ENCODE measurements around the gene PPP4R3B.
A peak's percentile ranks its signal among the peaks of the same experiment; 100 is the strongest.

Gene PPP4R3B

GRCh38 chr2:55621802-55622201, 4.4 kb upstream of the PPP4R3B start:
- TF ChIP-seq CTCF (IDR thresholded peaks at IDR 0.05; ENCODE audit: low read depth, low read length), result no peak
- DNase-seq (ENCODE audit: low read depth, low spot score), result no peak
- no peak overlapping the region for H3K4me3 ChIP-seq (ENCODE audit: low read depth, low read length)
- in situ Hi-C loops (cut with HindIII; ENCODE audit: low sequenced_read_pairs), result no loop called here

GRCh38 chr2:55620123-55620779, 2.8 kb upstream of the PPP4R3B start:
- H3K4me3 ChIP-seq (ENCODE audit: low read depth, low read length), result no peak overlapping the region
- in situ Hi-C loops (cut with HindIII; ENCODE audit: low sequenced_read_pairs), result no loop called here
- TF ChIP-seq CTCF (IDR thresholded peaks at IDR 0.05; ENCODE audit: low read depth, low read length), result peak; percentile 38
- no peak for DNase-seq (ENCODE audit: low read depth, low spot score)

DNA sequence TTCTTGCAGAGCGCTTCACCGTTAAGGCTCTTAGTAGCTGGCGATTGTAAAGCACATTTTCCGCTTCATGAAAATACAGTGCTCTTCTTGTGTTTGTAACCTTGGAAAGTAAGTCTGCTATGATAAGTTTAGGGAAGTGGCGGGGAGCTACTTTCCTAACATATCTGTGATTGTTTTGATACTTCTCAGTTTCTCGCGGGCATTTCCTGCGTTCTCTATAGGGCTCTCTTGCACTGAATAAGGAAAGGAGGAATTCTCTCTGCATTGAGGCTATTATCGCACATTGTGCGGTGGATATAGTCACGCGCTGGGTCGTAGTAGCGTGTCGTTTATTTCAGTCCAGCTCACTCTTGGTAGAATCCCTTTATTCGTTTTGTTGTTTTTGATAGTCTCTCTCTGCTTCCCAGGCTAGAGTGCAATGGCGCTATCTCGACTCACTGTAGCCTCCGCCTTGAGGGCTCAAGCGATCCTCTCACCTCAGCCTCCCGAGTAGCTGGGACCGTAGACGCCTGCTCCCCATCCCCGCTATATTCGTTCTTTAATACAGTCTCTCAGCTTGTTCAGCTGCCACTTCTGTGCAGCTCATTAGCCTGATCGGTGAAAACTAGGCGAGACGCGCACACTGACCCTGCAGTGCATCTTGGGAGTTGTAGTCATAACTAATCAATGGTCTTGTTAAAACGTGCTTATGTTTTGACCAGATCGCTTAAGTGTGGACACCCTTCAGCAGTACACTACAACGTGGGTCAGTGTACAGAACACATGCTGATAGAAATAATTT, 1.0 kb upstream of the PPP4R3B start:
- peak overlapping the region; percentile 98 for H3K4me3 ChIP-seq (ENCODE audit: low read depth, low read length)
- in situ Hi-C loops (cut with HindIII; ENCODE audit: low sequenced_read_pairs), result no loop called here
- TF ChIP-seq CTCF (IDR thresholded peaks at IDR 0.05; ENCODE audit: low read depth, low read length), result no peak
- DNase-seq (ENCODE audit: low read depth, low spot score), result peak; percentile 51

GRCh38 chr2:55618025-55618274, 528 bp upstream of the PPP4R3B start:
- in situ Hi-C loops (cut with HindIII; ENCODE audit: low sequenced_read_pairs), result no loop called here
- no peak for DNase-seq (ENCODE audit: low read depth, low spot score)
- H3K4me3 ChIP-seq (ENCODE audit: low read depth, low read length), result peak overlapping the region; percentile 98
- no peak for TF ChIP-seq CTCF (IDR thresholded peaks at IDR 0.05; ENCODE audit: low read depth, low read length)

- in situ Hi-C loops (cut with HindIII; ENCODE audit: low sequenced_read_pairs), result no loop called here
- TF ChIP-seq CTCF (IDR thresholded peaks at IDR 0.05; ENCODE audit: low read depth, low read length), result no peak
- peak; percentile 71 for DNase-seq (ENCODE audit: low read depth, low spot score)
- H3K4me3 ChIP-seq (ENCODE audit: low read depth, low read length), result peak overlapping the region; percentile 98
Observed at GRCh38 chr2:55616551-55617174, 759 bp downstream of the PPP4R3B start.

DNA sequence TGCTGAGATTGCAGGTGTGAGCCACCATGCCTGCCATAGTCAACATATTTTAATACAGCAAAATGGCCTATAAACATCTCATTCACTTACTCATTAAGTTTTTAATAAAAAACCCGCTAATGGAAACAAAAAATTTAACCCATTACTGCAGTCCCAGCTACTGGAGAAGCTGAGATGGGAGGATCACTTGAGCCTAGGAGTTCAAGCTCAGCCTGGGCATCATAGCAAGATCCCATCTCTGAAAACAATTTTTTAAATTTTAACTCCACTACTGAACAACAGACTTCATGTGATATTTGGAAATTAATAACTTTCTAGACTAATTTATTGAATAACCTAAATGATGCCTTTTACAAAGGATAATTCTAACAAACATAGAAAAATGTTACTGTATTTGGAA, 5.4 kb downstream of the PPP4R3B start:
- no peak for DNase-seq (ENCODE audit: low read depth, low spot score)
- in situ Hi-C loops (cut with HindIII; ENCODE audit: low sequenced_read_pairs), result no loop called here
- no peak overlapping the region for H3K4me3 ChIP-seq (ENCODE audit: low read depth, low read length)
- TF ChIP-seq CTCF (IDR thresholded peaks at IDR 0.05; ENCODE audit: low read depth, low read length), result no peak

Measured in astrocyte of the spinal cord (primary cell).